WI38 (cell line): ENCODE results near the gene APOC1.

Experiments used
- H3K4me3 ChIP-seq: 2 replicates; pipeline ENCODE4 v1.5.1; 2011; ENCODE audit warnings: low read depth, mild to moderate bottlenecking, control low read depth, low read length
- TF ChIP-seq, protein P1 (sequence below): IDR thresholded peaks from 2 replicates; pipeline ENCODE4 v1.5.1; 2012; ENCODE audit warnings: low read depth, mild to moderate bottlenecking, control low read depth, low read length

Gene APOC1

DNA sequence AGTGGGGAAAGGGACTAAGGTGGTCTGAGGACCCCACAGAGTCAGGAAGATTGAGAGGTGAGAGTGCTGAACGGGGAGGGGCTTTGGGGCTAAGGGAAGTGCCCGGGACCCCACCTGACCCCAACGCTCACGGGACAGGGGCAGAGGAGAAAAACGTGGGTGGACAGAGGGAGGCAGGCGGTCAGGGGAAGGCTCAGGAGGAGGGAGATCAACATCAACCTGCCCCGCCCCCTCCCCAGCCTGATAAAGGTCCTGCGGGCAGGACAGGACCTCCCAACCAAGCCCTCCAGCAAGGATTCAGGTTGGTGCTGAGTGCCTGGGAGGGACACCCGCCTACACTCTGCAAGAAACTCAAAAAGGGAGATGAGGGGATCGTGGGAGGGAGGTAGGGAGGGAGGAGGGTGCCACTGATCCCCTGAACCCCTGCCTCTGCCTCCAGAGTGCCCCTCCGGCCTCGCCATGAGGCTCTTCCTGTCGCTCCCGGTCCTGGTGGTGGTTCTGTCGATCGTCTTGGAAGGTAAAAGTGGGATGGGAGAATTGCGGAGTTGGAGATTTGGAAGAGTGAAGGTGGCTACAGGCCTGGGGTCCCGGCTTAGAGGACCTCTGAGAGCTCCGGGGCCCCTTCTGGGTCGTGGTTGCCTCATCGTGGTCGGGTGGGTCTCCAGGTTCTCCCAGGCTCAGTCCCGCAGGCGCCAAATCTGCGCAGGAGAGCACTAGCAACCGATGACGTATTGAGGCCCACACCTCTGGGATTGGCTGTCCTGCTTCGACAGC, at the start of gene APOC1:
Gene APOC1 (plus strand): TSS at position 176 of the 774 bp plus-strand sequence. CDS start 284 bp downstream, at position 460.
- H3K4me3 ChIP-seq, result peak within 1 kb of the TSS; percentile 58

DNA sequence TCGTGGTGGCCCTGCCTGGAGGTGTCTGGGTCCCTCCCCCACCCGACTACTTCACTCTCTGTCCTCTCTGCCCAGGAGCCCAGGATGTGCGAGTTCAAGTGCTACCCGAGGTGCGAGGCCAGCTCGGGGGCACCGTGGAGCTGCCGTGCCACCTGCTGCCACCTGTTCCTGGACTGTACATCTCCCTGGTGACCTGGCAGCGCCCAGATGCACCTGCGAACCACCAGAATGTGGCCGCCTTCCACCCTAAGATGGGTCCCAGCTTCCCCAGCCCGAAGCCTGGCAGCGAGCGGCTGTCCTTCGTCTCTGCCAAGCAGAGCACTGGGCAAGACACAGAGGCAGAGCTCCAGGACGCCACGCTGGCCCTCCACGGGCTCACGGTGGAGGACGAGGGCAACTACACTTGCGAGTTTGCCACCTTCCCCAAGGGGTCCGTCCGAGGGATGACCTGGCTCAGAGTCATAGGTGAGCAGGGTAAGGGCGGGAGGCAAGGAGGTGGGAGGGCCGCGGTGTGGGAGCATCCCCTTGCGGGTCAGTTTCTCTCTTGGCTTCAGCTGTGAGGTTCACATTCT, 49.1 kb upstream of the APOC1 start:
- TF ChIP-seq, protein P1, sequence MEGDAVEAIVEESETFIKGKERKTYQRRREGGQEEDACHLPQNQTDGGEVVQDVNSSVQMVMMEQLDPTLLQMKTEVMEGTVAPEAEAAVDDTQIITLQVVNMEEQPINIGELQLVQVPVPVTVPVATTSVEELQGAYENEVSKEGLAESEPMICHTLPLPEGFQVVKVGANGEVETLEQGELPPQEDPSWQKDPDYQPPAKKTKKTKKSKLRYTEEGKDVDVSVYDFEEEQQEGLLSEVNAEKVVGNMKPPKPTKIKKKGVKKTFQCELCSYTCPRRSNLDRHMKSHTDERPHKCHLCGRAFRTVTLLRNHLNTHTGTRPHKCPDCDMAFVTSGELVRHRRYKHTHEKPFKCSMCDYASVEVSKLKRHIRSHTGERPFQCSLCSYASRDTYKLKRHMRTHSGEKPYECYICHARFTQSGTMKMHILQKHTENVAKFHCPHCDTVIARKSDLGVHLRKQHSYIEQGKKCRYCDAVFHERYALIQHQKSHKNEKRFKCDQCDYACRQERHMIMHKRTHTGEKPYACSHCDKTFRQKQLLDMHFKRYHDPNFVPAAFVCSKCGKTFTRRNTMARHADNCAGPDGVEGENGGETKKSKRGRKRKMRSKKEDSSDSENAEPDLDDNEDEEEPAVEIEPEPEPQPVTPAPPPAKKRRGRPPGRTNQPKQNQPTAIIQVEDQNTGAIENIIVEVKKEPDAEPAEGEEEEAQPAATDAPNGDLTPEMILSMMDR, result no peak
- H3K4me3 ChIP-seq, result no peak overlapping the region

DNA sequence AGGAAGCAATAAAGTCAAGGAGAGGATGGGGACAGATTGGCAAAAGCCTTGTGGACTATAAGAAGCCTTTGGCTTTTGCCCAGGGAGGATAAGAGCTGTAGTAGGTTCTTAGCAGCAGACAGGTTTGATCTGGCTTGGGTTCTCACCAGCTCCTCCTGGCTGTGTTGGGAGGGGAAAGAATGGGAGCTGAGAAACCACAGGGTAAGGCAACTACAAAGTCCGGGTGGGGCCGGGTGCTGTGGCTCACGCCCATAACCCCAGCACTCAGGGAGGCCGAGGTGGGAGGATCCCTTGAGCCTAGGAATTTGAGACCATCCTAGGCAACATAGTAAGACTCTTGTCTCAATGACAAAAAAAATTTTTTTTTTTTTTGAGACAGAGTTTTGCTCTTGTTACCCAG, 47.7 kb upstream of the APOC1 start:
- H3K4me3 ChIP-seq, result no peak overlapping the region
- TF ChIP-seq, protein P1, result no peak

DNA sequence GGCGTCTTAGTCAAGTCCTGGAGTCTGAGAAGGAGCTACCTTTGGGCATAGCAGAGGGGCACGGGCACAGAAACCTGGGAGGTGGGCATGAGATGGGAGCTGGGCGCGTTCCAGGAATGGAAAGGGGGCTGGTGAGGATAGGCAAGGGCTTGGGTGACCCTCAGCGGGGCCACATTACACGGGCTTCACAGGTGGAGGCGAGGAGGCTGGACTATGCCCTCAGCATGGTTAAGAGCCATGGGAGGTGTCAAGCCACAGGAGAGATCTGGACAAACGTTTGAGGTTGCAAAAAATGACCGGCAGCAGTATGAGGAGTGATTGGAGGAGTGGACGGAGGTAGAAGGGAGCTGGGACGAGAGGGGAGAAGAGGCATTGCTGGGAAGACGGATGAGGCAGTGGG, 46.8 kb upstream of the APOC1 start:
- H3K4me3 ChIP-seq, result no peak overlapping the region
- TF ChIP-seq, protein P1, result no peak

DNA sequence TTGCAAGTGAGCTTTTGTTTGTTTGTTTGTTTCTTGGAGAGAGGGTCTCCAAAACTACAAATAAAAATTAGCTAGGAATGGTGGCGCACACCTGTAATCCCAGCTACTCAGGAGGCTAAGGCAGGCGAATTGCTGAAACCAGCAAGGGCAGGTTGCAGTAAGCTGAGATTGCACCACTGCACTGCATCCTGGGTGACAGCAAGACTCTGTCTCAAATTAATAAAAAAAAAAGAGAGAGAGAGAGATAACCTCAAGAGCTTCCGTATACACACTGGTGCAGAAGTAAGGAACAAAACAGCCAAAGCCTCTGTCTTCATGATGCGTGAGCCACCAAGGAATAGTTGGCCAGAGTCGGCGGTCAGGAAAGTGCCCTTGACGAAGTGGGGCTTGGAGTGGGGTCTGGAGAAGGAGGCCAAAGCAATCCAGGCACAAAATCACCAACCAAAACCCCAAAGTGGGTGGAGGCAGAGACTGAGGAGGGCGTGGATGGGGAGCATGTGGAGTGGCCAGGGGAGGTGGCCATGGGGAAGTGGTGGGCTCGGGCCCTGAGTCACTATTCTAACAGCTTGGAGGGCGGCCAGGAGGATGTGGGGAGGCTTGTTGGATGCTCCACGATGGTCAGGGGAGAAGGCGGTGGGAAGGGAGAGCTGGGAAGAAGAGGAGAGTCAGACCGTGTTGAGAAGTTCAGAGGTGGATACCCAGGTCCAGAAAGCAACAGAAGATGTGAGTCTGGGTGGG, 44.5 kb upstream of the APOC1 start:
- TF ChIP-seq, protein P1, result no peak
- H3K4me3 ChIP-seq, result no peak overlapping the region

DNA sequence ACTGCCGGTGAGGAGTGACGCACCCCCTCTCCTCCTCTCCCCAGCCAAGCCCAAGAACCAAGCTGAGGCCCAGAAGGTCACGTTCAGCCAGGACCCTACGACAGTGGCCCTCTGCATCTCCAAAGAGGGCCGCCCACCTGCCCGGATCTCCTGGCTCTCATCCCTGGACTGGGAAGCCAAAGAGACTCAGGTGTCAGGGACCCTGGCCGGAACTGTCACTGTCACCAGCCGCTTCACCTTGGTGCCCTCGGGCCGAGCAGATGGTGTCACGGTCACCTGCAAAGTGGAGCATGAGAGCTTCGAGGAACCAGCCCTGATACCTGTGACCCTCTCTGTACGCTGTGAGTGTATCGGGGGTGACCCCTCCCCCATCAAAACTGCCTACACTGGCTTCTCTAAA, 42.6 kb upstream of the APOC1 start:
- TF ChIP-seq, protein P1, result no peak
- H3K4me3 ChIP-seq, result no peak overlapping the region

DNA sequence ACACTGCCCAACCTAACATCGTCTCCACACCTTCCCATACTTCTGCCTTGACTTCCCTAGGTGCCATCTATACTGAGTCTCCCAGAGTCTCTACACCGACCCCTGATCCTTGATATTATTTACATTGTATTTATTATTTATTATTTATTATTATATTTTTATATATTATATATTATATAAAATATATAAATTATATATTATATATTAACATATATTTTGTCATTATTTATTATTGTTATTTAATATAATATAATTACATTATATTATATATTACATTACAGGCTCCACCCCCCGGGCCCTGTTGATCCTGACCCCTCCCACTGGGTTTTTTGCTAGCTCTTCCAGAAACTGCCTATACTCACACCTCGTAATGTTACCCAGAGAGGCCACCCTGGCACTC, 41.7 kb upstream of the APOC1 start:
- TF ChIP-seq, protein P1, result no peak
- no peak overlapping the region for H3K4me3 ChIP-seq
